Measurements from ENCODE around the gene SPDYC. TPM values are rescaled to one million over a fixed set of nuclear protein-coding genes. Genes with fewer than 3 reads are reported as not detected.
"Not testable (repeated sequence)": the region's sequence is repeated elsewhere in the genome, so short reads cannot be mapped to it uniquely, and the experiment has no call there.

SPDYC gene
- total RNA-seq, 3 donors from 2014 or later: not detected

DNA sequence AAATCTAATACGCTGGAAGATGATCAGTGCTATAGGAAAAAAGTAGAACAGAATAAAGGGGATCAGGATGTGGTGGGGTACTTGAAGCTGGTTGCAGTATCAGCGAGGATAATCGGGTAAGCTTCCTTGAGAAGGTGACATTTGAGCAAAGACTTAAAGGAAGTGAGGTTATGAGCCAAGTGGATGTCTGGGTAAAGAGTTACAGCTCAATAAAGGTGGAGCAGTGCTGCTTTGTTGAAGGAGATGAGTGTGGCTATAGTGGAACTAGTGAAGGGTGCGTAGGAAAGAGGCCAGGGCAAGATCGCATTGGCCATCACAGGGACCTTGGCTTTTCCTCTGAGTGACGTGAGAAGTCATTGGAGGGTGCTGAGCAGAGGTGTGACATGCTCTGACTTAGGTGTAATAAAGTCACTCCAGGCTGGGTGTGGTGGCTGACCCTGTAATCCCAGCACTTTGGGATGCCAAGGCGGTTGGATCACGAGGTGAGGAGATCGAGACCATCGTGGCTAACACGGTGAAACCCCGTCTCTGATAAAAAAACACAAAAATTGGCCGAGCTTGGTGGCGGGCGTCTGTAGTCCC, 33.4 kb upstream of the SPDYC start:
- DNase-seq (peak in 2 of 3 donors; percentile 64), ATAC-seq (peak; percentile 35)
- Histone ChIP-seq H3K4me3 (no peak overlapping the region), H3K9me3 (no peaks in the 10 kb centered on the region), H3K4me1 (ENCODE audit: low read depth) (peaks cover 22% of the 10 kb centered on the region), H3K36me3 (ENCODE audit: low read depth) (peaks cover 7% of the 10 kb centered on the region)
- TF ChIP-seq CTCF (IDR thresholded peaks at IDR 0.05): no peak
- intact Hi-C loops (cut with DNase I, micrococcal nuclease): no loop called here

DNA sequence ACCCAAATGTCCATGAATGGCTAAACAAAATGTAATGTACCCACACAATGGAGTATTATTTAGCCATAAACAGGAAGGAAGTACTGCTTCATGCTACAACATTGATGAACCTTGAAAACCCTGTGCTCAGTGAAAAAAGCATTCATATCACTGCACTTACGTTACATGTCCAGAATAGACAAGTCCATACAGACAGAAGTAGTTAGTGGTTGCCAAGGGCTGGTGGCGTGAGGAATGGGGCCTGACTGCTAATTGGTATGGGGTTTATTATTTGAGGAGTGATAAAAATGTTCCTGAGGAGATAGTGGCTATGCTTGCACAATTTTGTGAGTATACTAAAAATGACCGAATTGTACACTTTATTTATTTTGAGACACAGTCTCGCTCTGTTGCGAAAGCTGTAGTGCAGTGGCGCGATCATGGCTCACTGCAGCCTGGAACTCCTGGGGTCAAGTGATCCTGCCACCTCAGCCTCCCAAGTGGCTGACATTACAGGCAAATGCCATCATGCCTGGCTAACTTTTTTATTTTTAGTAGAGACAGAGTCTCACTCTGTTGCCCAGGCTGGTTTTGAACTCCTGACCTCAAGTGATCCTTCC, 28.0 kb upstream of the SPDYC start:
- no peaks in the 10 kb centered on the region for H3K36me3 ChIP-seq (ENCODE audit: low read depth)
- no peak for TF ChIP-seq CTCF (IDR thresholded peaks at IDR 0.05)
- no peak for ATAC-seq
- intact Hi-C loops (cut with DNase I, micrococcal nuclease): no loop called here
- H3K9me3 ChIP-seq: no peaks in the 10 kb centered on the region
- no peaks in the 10 kb centered on the region for H3K4me1 ChIP-seq (ENCODE audit: low read depth)
- no peak for DNase-seq
- H3K4me3 ChIP-seq: no peak overlapping the region

DNA sequence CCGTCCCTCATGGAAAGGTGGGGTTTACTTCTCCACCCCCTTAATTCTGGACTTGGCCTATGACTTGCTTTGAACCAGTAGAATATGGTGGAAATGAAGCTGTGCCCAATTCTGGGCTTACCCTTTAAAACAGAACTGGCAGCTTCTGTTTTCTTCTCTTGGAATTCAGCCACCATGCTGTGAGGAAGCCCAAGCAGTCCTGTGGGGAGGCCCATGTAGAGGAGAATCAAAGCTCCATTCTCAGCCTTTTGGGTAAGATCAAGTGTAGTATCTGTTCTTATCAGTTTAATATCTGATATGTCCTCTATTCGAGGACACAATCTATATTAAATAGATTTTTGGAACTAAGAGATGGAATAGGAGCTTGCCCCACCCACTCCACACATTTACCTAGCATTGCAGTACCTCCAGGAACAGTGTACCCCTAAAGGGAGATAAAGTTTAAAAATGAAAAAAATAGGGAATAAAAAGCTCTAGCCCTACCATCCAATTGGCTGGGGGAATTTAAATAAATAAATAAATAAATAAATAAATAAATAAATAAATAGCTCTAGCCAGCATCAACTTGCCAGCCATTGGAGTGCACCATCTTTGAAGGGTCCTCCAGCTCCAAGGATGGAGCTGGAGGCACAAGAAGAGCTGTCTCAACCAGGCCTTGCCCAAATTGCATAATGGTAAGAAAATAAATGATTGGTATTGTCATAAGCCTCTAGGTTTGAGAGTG, 22.5 kb upstream of the SPDYC start:
- Histone ChIP-seq H3K4me1 (ENCODE audit: low read depth) (peaks cover 12% of the 10 kb centered on the region), H3K36me3 (ENCODE audit: low read depth) (no peaks in the 10 kb centered on the region), H3K4me3 (no peak overlapping the region), H3K9me3 (no peaks in the 10 kb centered on the region)
- TF ChIP-seq CTCF (IDR thresholded peaks at IDR 0.05): no peak
- ATAC-seq (no peak), DNase-seq (no peak)
- intact Hi-C loops (cut with DNase I, micrococcal nuclease): no loop called here

DNA sequence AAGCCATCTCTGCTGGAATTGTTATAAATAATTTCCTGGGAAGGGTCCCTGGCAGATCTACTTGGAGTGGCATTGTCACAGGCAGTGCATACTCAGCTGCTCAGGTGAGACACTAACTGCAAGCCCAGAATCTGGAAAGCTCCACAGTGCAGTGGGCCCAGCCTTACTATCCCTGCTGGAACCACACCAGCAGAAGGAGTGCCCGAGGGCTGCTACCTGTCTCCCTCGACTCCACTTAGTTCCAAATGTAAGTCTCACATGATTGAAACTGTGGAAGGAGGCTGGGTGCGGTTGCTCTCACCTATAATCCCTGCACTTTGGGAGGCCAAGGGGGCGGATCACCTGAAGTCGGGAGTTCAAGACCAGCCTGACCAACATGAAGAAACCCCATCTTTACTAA, 21.4 kb upstream of the SPDYC start:
- Histone ChIP-seq H3K9me3 (no peaks in the 10 kb centered on the region), H3K36me3 (ENCODE audit: low read depth) (no peaks in the 10 kb centered on the region), H3K4me1 (ENCODE audit: low read depth) (peaks cover 12% of the 10 kb centered on the region), H3K4me3 (no peak overlapping the region)
- intact Hi-C loops (cut with DNase I, micrococcal nuclease): no loop called here
- TF ChIP-seq CTCF (IDR thresholded peaks at IDR 0.05): no peak
- ATAC-seq (no peak), DNase-seq (no peak)

GRCh38 chr11:65150131-65150508, 19.9 kb upstream of the SPDYC start:
- DNase-seq; ATAC-seq; intact Hi-C loops (cut with DNase I, micrococcal nuclease): not testable (repeated sequence)

More at GRCh38 chr11:65150131-65150508, 19.9 kb upstream of the SPDYC start:
- H3K4me1 ChIP-seq (ENCODE audit: low read depth): peaks cover 12% of the 10 kb centered on the region
- H3K9me3 ChIP-seq; H3K36me3 ChIP-seq (ENCODE audit: low read depth); H3K4me3 ChIP-seq: not testable (repeated sequence)
